SIG-M5 treated with dmso at 0.1 percent for 504 hours (cell line): ENCODE results near the gene RBFOX2.
"Not testable (repeated sequence)": the region's sequence is repeated elsewhere in the genome, so short reads cannot be mapped to it uniquely, and the experiment has no call there.

Source experiments
- DNase-seq: peaks from one replicate; lab custom pipeline; 2025; ENCODE audit not compliant: unreplicated experiment; lab: John Stamatoyannopoulos, UW

The RBFOX2 gene

DNA sequence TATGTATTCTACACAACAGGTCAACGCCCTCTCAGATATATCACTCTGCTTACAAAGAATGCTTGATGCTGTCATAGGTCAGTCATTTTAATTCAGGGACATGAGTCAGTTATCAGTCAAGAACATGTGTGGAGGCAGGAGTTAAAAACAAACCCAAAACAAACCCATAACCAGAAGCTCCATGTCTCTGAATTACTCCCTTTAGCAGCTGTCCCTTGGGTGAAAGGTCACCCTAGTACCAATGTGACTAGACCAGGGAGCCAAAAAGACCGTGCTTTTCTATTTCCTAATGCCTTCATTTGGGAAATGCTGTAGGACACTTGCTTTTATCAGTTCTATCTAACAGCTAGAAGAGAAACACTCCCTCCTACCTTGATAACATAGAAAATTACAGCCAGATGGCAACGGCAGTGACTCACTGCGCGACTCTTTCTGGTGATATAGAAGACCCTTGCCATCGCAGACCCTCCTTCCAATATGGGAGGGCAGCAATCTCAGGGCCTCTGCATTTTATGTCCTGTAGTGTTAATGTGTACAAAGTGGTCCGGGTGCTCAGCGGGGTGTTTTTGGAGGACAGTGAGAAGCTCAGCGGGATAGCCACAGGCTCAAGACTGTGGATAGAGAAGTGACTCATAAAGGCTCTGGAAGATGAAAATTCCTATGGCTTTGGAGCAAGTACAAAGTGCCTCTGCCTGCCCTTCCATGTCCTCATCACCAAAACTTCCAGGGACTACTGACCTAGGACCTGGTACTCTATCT lies 286.1 kb downstream of the RBFOX2 start:
- no peak for DNase-seq

DNA sequence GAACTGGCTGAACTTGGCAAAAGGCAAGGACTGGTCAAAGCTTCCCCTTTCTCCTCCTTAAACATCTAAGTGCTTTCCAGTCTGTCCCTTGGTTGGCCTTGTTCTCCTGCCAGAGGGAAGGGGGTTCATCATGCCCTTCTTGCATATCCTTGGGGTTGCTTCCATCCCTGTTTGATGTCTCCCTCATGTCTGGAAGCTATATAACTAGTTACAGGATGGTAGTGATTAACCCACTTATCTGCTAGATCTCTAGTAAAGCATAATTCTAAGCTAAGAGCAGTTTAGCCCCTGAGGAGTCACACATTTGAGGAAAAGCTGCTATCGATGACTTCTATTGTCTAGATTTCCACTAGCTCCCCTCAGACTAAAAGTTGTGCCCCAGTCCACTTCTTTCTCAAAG lies 288.0 kb downstream of the RBFOX2 start:
- DNase-seq = no peak

DNA sequence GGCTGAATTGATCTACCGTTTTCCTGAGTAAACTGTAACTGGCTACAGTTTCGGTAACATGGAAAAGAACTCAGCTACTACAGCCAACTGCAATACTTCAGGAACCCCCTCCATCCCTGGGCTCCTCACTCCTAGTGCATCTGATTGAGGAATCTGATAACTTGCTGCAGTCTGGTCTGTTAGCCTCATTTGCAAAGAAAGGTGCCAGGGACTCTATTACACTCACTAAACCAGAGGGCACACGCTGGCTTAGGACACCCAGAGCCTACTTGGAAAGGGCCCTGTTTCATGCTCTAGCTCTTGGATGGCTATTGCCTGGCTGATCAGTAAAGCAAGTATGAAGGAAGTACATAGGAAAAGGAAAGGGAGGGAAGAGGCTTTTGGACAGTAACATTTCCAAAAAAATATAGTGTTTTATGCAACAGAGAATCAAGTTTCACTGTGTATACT lies 288.7 kb downstream of the RBFOX2 start:
- no peak for DNase-seq

DNA sequence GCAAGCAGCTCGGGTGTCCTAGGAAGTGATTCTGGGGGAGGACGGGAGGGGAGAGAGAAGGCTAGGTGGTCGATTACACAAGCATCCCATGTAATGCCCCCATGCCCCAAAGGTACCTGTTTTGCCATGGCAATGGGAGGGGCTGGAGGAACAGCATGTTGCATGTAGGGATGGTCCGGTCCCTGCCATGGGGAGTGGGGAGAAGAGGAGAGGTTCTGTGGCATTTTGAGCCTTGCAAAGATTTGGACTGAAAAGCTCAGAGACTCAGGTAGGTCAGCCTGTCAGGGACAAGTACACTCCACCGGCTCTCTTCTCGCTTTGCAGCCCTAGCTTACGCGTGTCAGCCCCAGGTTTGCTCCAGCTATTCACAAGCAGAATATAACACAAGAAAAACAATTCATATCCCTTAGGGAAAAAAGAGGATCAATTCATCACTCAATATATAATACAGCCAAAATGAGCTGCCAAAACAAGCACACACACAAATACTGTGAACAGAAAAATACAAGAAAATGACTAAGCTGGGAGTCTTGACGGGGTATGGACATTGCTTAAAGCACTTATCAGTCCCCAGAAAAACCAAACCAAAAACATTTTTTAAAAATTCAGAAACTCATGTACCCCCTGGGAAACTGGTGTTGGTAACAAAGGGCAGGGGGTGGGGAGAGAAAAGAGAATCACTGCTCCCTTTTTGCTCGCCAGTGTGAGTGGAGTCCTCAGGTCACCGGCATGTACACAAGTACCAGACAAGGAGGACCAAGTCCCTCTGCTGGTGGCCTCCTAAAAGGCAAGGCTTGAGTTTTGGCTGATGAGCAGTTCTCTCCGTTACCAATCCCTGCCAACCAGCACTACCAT lies 289.3 kb downstream of the RBFOX2 start:
- no peak for DNase-seq

DNA sequence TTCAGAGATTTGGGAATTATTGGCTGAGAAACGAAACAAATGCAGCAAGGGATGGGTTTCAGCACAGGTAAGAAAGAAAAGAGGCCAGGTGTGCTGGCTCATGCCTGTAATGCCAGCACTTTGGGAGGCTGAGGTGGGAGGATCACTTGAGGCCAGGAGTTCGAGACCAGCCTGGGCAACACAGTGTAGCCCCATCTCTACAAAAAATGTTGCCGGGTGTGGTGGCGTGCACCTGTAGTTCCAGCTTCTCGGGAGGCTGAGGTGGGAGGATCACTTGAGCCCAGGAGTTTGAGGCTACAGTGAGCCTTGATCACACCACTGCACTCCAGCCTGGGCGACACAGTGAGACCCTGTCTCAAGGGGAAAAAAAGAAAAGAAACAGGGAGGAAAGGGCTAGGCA lies 290.7 kb downstream of the RBFOX2 start:
- DNase-seq = not testable (repeated sequence)

DNA sequence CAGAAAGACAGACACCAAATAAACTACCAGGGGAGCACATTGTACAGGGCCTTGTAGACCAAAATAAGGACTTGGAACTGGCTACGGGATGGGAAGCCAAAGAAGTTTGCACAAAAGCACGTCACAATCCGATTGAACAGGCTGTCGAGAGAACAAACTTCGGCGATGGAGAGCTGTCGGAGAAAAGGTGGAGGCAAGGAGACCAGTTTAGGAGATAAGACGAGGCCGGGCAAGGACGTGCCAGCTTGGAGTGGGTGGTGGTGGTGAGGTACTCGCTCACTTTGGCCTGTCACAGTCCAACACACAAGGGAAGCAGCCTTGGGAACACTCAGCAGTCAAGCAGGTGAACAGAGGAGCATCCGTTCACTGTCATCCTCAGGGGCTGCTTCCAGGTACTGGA lies 291.9 kb downstream of the RBFOX2 start:
- DNase-seq = no peak

DNA sequence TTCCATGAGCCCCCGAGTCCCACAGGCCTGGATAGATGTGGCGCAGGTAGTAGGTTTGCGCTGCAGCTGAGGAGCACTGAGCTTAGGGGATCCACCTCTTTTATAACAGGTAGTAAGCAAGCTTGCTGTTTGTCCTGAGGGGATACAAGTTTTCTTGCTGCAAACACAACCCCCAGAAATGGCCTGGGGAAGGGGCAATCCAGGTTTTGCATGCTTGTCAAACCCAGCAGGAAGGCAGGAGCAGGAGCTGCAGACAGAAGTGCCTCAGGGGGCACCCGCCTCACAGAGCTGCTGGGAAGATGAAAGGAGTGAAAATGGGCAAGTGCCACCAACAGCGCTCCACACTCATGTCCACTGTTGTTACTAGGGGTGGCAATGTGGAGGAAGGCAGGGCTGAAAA lies 292.5 kb downstream of the RBFOX2 start:
- no peak for DNase-seq

DNA sequence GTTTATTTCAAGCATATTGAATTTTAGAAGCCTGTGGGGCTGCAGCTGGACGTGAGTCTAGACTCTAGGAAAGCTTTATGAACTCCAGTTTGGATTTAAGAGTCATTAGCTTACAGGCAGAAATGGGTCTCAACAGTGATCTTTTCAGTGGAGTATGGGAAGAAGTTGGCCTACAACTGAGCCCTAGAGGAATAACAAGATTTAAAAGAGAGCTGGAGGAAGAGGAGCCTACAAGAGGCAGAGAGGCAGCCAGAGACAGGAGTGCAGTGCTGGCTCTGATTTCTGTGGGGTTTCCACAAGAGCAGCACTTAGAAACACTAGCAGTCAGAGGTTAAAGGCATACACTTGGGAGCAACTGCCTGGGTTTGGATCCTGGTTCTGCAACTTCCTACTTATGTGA lies 293.1 kb downstream of the RBFOX2 start:
- DNase-seq = no peak

DNA sequence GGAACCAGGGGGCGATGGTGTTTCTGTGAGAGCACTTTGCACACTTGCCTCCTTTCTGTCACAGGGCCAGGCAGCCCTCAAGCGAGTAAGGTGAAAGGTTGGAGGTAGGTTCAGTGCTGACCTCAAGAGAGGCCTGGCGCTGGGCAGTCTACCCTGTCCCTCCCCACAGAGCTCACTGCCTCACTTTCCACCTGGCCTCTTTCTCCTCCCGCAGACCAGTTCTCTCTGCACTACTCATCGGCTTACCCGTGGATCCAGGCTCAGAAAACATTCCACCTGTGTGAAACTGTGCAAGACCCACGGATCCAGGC lies 294.2 kb downstream of the RBFOX2 start:
- no peak for DNase-seq

DNA sequence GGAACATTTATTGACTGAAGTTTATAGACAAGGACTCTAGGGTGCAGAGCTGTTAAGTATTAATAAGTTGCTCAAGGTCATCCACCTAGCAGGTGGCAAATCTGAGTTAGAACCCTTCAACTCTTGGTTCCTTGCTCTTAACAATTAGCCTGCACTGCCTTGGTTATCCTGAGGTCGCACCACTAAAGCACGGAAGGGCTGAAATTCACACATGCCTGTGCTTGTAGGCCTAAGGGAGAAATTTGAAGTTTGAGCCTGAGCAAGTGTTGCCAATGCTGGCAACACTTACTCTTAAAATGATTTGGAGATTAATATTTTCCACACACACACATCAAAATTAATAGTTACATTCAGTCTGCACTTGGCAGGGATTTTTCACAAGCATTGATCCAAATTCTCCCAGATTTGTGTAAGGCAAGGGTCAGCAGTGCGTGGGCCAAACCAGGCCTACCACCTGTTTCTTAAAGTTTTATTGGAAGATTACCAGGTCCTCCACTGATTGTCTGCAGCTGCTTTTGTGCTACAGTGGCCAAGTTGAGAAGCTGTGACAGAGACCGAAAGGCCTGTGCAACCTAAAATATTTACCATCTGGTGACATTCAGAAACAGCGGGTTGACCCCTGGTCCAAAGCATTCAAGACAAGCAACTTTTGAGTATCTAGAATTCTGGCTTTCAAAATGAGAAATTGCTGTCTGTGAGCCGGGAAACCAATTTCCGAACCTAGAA lies 294.7 kb downstream of the RBFOX2 start:
- no peak for DNase-seq

DNA sequence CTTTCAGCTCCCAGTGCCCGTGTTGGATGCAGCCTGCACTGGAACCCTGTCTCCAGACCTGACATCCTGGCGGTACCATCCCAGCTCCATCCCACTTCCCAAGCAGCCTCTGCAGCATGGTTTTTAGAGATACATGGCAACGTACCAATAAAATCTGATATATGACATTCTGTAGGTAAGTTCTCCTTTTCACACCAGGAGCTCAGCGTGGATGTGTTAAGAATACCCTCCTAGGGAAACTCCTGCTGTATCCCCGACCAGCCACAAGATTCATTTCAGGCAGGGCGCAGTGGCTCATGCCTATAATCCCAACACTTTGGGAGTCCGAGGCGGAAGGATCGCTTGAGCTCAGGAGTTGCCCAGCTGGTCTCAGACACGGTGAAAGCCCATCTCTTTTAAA lies 295.6 kb downstream of the RBFOX2 start:
- no peak for DNase-seq

DNA sequence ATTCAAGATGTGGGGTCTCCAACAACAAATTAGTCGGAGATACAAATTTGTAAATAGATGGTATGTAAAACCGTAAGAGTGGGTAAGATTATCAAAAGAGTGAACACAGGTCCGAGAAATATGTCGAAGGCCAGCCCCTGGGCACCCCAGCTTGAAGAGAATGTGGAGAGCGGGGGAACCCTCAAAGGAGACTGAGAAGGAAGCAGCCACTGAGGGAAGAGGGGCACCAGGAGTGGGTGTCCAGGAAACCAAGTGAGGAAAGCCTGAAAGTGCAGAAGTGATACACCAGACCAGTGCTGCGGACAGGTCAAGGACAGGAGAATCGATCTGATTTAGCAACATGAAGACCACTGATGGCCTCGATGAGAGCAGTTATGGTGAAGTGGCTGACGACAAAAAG lies 296.5 kb downstream of the RBFOX2 start:
- DNase-seq = no peak

DNA sequence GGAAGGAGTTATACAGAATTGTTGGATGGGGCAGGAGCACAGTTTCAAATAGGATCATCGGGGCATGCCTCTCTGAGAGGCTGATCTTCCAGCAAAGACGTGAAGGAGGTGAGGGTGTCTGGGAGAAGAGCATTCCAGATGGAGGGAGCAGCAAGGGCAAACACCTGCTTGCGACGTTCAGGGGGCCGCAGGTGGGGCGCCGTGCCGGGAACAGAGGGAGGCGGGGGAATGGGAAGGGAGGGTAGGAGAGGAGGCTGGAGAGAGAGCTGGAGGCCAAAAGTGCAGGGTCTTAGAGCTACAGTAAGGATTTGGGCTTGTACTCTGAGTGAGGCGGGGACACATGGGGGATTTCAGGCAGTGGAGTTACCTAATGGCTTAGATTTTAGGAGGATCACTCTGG lies 297.3 kb downstream of the RBFOX2 start:
- no peak for DNase-seq

DNA sequence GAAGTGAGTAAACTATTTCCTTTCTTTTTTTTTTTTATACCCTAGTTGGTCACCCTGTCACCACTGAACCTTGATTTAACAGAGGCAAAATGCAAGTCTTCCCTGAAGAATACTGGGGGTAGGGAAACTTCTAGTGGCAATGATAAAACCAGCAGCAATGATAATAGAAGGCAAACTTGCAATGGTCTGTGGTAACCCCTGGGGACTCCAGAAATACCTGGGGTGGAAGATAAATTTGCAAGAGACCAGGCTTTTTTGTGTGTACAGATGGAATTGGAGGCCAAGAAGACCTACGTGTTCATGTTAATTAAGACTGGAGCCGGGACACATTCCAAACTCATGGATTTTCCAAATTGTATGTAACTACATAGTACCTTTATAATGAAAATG lies 299.3 kb downstream of the RBFOX2 start:
- no peak for DNase-seq

DNA sequence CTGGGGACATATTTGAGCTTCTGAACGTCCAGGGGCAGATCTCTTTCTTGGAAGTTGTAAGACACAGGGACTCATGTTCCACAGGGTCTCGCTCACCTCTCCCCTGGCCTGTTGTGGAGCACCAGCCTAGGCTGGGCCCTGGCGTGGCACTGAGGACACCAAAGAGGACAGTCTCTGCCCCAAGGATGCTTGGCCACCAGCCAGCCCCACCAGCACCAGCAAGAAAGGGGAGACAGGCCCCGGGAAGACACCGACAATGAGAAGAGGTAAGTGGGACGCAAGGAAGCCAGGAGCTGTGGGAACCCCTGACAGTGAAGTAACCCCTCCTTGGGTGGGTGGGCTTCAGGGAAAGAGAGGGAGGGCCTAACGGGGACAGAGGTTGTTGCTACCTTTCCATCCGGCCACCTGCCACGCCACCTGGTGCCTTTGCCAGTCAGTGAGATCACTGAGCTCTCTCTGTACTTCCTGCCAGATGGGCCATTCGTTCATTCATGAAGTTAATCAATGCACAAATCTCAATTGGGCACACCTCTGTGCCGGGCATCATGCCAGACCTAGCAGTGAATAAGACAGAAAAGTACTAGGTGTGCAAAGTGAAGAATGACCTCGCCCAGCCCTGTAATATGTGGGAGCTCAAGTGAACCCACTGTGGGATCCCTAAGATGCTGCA lies 299.9 kb downstream of the RBFOX2 start:
- no peak for DNase-seq

DNA sequence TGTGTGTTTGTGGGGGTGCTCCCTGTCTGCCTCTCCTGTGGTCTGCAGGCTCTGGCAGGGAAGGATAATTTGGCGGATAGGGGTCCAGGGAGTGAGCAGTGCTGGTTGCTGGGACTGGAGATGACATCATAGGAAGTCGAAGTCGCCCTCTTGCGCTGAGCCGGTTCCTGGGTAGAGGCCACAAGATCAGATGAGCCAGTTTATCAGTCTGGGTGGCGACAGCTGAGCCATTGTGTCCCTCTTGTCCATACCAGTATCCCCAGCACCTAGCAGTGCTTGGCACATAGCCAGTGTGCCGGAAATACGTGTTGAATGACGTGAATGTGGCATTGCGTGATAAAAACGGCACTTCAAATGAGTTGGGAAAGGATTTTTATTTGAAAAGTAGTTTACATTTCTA lies 301.2 kb downstream of the RBFOX2 start:
- DNase-seq = no peak

DNA sequence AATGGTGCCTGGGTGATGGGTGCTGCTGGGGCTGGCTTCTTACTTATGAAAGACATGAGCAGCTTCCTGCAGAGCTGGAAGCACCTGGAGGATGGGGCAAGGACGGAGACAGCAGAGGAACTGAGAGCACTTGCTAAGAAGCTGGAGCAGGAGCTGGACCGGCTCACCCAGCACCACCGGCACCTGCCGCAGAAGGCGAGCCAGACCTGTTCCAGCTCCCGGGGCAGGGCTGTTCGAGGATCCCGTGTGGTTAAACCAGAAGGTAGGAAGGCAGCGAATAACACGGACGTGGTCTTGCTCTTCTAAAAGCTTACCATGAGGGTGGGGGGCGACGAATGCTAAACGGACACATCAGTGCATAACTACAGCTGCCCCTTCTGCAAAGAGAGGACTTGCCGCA lies 301.7 kb downstream of the RBFOX2 start:
- DNase-seq = no peak

DNA sequence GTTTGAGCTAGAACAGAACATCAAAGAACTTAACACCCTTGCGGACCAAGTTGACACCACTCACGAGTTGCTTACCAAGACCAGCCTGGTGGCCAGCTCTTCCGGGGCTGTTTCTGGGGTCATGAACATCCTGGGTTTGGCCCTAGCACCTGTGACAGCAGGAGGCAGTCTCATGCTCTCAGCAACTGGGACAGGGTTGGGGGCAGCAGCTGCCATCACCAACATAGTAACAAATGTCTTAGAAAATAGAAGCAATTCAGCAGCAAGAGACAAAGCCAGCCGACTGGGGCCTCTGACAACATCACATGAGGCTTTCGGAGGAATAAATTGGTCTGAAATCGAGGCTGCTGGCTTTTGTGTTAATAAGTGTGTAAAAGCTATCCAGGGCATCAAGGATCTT lies 302.2 kb downstream of the RBFOX2 start:
- no peak for DNase-seq

DNA sequence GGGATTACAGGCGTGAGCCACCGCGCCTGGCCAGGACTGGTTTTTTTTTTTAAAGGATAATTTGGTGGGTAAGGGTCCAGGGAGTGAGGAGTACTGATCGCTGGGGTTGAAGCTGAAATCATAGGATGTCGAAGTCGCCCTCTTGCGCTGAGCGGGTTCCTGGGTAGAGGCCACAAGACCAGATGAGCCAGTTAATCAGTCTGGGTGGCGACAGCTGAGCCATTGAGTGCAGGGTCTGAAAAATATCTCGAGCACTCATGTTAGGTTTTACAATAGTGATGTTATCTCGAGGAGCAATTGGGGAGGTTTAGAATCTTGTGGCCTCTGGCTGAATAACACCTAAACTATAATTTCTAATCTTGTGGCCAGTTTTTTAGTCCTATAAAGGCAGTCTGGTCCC lies 303.1 kb downstream of the RBFOX2 start:
- DNase-seq = no peak

DNA sequence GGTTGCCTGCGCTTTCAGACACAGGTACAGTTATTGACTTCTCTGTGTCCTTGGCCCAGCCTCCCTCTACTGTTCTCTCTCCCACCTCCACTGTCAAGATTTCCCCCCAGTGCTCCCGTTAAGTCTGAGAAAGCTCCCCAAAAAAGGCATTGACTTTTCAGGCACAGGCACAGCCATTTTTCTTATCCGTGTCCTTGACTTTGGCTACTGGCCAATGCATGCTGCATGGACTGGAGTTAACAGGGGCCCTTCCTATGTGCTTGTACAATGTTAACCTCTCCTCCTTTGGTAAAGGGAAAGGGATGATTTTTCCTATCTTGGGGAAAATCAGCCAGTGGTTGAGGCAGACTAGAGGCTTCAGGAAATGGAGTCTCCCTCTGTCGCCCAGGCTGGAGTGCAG lies 306.7 kb downstream of the RBFOX2 start:
- DNase-seq = no peak

DNA sequence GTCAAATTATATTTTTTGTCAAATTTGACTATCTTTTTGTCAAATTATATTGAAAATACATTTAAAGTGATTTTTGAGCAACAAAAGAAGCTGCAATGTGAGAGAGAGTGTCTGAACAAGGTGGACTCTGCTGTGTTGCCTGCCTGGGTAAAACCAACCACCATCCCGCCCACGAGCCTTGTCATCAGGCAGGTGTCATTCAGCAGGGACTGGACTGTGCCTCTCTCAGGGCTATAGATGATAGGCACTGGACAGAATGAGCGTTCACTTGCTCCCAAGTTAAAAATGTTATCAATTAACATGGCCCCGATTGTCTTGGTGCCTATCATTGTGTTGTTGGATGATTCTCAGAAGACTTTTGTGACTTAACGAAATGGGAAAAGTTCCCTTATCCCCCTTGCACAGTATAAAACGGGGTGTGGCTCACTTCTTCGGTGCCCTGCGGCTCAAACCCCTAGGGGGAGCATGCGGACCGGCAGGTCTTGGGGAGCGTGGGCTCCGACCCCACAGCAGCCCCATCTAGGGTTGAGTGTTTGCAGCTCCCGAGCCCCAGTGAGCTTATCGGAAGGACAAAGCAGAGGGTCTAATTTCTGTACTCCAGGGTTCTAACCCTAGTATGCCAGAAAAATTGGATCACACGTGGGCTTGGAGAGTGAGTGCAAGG lies 309.3 kb downstream of the RBFOX2 start:
- no peak for DNase-seq
